ENCODE data around the gene SH2D5. TPM values are rescaled to one million over a fixed set of nuclear protein-coding genes. Genes with fewer than 3 reads are reported as not detected.
A peak's percentile ranks its signal among the peaks of the same experiment; 100 is the strongest.

Gene SH2D5
- total RNA-seq, 6 donors from 2014 or later: 0.13 to 0.46 (median 0.40) TPM; not detected in 3

- Histone ChIP-seq H3K27ac (no peak overlapping the region), H3K4me1 (peaks cover 22 to 28% (median 24%) of the 10 kb centered on the region in 4 donors), H3K9me3 (no peaks in the 10 kb centered on the region), H3K4me3 (no peak overlapping the region), H3K27me3 (peaks cover 0 to 26% (median 16%) of the 10 kb centered on the region in 4 donors), H3K36me3 (no peaks in the 10 kb centered on the region)
- DNase-seq: no peak
- WGBS, 2 donors: 14 to 22% methylated on average over 17 to 19 of the region's 19 CpGs
- no peak for TF ChIP-seq POLR2A (IDR thresholded peaks at IDR 0.05)
- TF ChIP-seq EP300 (IDR thresholded peaks at IDR 0.05): no peak
- TF ChIP-seq, protein P1, sequence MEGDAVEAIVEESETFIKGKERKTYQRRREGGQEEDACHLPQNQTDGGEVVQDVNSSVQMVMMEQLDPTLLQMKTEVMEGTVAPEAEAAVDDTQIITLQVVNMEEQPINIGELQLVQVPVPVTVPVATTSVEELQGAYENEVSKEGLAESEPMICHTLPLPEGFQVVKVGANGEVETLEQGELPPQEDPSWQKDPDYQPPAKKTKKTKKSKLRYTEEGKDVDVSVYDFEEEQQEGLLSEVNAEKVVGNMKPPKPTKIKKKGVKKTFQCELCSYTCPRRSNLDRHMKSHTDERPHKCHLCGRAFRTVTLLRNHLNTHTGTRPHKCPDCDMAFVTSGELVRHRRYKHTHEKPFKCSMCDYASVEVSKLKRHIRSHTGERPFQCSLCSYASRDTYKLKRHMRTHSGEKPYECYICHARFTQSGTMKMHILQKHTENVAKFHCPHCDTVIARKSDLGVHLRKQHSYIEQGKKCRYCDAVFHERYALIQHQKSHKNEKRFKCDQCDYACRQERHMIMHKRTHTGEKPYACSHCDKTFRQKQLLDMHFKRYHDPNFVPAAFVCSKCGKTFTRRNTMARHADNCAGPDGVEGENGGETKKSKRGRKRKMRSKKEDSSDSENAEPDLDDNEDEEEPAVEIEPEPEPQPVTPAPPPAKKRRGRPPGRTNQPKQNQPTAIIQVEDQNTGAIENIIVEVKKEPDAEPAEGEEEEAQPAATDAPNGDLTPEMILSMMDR (IDR thresholded peaks at IDR 0.05): no peak
- no peak for TF ChIP-seq POLR2AphosphoS5 (IDR thresholded peaks at IDR 0.05)
- ATAC-seq (ENCODE audit: low FRiP score in 2 of 2): no peak
These were observed 2.4 kb downstream of the SH2D5 start for GRCh38 chr1:20729990-20730689.

DNA sequence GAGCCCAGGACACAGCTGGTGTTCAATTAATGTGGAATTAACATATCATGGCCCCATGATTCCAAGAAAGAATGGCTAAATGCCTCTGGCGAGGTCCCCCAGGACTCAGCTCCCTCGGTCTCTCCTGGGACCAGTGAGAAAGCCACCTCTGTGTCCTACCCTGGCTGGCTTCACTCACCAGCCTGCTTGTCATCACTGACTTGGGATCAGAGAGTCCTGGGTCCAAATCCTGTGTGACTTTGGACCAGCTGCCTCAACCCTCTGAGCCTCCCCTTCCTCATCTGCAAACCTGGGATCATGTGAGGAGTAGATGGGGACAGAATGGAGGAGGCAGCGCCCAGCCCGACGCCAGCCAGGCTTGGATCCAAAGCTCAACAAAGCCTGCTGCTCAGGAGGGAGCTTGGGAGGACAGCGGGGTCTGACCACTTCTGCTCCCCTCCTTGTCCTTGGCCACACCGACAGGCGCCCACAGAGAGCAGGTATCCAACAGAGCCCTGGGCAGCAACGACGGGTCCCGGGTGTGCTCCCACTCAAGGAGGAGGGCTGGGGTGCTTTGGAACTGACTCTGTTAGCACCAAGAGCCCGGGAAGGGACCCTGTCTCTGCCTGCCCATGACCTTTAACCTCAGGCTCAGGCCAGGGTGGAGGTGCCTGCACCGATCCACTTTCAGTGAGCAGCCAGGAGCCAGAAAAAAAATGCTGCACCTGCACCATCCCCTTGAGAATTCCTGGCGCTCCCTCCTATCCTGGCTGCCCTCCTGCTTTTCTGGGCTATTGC, 3.2 kb downstream of the SH2D5 start:
- ATAC-seq (ENCODE audit: low FRiP score in 2 of 2): no peak
- Histone ChIP-seq H3K4me3 (no peak overlapping the region), H3K27me3 (peaks cover 0 to 26% (median 16%) of the 10 kb centered on the region in 4 donors), H3K36me3 (no peaks in the 10 kb centered on the region), H3K27ac (no peak overlapping the region), H3K4me1 (peaks cover 22 to 28% (median 24%) of the 10 kb centered on the region in 4 donors), H3K9me3 (no peaks in the 10 kb centered on the region)
- peak in 1 of 2 donors; percentile 63 for DNase-seq
- TF ChIP-seq, protein P1 (IDR thresholded peaks at IDR 0.05): no peak
- TF ChIP-seq EP300 (IDR thresholded peaks at IDR 0.05): no peak
- no peak for TF ChIP-seq POLR2A (IDR thresholded peaks at IDR 0.05)
- no peak for TF ChIP-seq POLR2AphosphoS5 (IDR thresholded peaks at IDR 0.05)
- 54 to 66% methylated on average over 2 to 14 of the region's 14 CpGs for WGBS, 2 donors

- H3K9me3 ChIP-seq: no peaks in the 10 kb centered on the region
- 70 to 73% methylated on average over 4 to 9 of the region's 9 CpGs for WGBS, 2 donors
- peaks cover 22 to 25% (median 23%) of the 10 kb centered on the region in 4 donors for H3K4me1 ChIP-seq
- DNase-seq (no peak), ATAC-seq (ENCODE audit: low FRiP score in 2 of 2) (no peak)
- TF ChIP-seq, protein P1 (IDR thresholded peaks at IDR 0.05): no peak
- no peak overlapping the region for H3K27ac ChIP-seq
- H3K36me3 ChIP-seq: no peaks in the 10 kb centered on the region
- peaks cover 0 to 26% (median 16%) of the 10 kb centered on the region in 4 donors for H3K27me3 ChIP-seq
- no peak overlapping the region for H3K4me3 ChIP-seq
These were observed 3.9 kb downstream of the SH2D5 start for GRCh38 chr1:20728371-20729154.

DNA sequence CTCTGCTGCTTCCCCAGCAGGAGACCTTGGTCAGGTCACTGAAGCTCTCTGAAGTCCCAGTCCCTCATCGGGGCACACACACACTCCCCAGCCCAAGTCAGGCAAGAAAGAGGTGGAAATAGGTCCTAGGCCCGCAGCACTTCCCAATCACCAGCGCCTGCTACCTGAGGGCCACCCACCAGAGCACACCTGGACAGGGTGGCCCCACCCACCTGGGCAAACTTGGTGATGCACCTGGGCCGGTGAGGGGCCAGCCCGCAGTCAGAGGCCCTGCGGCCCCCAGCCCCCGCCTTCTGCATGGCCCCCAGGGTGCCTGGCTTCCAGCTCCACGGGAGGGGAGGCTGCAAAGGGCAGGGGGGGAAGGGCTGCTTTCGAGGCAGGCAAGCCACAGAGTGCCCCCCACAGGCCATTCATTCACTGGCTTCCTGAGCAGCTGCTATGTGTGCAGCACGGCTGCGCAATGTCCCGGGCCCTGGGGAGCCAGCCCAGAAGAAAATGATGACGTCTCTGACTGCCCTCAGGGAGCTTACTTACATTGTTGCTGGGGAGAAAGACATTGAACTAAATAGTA, 4.7 kb downstream of the SH2D5 start:
- H3K4me3 ChIP-seq: no peak overlapping the region
- peaks cover 16 to 23% (median 17%) of the 10 kb centered on the region in 4 donors for H3K4me1 ChIP-seq
- no peaks in the 10 kb centered on the region for H3K9me3 ChIP-seq
- no peak for TF ChIP-seq POLR2A (IDR thresholded peaks at IDR 0.05)
- no peak for TF ChIP-seq POLR2AphosphoS5 (IDR thresholded peaks at IDR 0.05)
- TF ChIP-seq, protein P1 (IDR thresholded peaks at IDR 0.05): no peak
- no peak for TF ChIP-seq EP300 (IDR thresholded peaks at IDR 0.05)
- ATAC-seq (ENCODE audit: low FRiP score in 2 of 2) (no peak), DNase-seq (no peak)
- no peak overlapping the region for H3K27ac ChIP-seq
- H3K36me3 ChIP-seq: no peaks in the 10 kb centered on the region
- whole genome bisulfite sequencing, 2 donors: 50 to 56% methylated on average over 13 of the region's 13 CpGs
- H3K27me3 ChIP-seq: peaks cover 0 to 25% (median 15%) of the 10 kb centered on the region in 4 donors
